ENCODE data around the gene DGCR6L.
"Not testable (repeated sequence)": the region's sequence is repeated elsewhere in the genome, so short reads cannot be mapped to it uniquely, and the experiment has no call there.

The DGCR6L gene

DNA sequence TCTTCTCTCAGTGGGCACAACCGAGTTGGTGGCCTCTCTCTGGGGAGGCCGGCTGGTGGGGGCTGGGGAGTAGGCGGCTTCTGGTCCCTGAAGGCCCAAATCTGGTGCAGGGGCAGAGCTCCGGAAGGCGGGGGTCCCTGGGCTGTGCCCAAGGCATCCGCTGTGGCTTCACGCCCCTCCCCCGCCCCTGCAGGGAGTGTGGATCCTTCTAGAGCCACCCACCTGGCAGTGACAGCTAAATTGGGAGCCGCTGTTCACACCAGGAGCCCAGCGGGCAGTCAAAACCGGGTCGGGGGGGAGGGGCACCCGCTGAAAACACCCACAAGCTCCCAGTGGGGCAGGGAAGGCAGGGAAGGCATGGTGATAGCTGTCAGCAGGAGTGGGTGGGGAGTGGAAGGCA, 47.2 kb downstream of the DGCR6L start:
- no peak overlapping the region for H3K4me3 ChIP-seq (ENCODE audit: low read depth, low read length)
- no peaks in the 10 kb centered on the region for H3K27me3 ChIP-seq (ENCODE audit: control insufficient read depth, insufficient read depth, low read length)
- no peaks in the 10 kb centered on the region for H3K36me3 ChIP-seq (ENCODE audit: control insufficient read depth, insufficient read depth, low read length)
- H3K9me3 ChIP-seq (ENCODE audit: control insufficient read depth, insufficient read depth, low read length): no peaks in the 10 kb centered on the region
- no peaks in the 10 kb centered on the region for H3K4me1 ChIP-seq (ENCODE audit: control insufficient read depth, insufficient read depth, low read length)
- H3K9ac ChIP-seq (ENCODE audit: low read depth, low read length): no peak overlapping the region

DNA sequence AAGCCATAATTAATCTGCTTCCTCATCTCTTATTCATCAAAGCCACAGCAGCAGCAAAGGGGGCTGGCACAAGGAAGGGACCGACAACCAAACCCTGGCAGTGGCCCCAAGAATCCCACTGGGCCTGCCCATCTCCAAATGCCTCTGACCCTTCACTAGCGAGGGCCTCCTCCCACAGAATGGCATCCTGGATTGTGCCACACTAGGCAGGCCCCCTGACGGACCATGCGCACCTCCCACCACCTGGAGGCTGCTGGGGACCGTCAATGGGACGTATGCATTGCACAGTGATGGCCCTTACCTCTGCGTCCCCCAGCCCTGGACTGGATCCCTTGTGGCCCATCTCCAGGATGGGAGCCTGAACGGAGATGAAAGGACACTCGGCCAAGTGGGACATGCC, 47.7 kb downstream of the DGCR6L start:
- no peaks in the 10 kb centered on the region for H3K27me3 ChIP-seq (ENCODE audit: control insufficient read depth, insufficient read depth, low read length)
- H3K9me3 ChIP-seq (ENCODE audit: control insufficient read depth, insufficient read depth, low read length): no peaks in the 10 kb centered on the region
- H3K4me3 ChIP-seq (ENCODE audit: low read depth, low read length): no peak overlapping the region
- H3K9ac ChIP-seq (ENCODE audit: low read depth, low read length): no peak overlapping the region
- no peaks in the 10 kb centered on the region for H3K36me3 ChIP-seq (ENCODE audit: control insufficient read depth, insufficient read depth, low read length)
- H3K4me1 ChIP-seq (ENCODE audit: control insufficient read depth, insufficient read depth, low read length): no peaks in the 10 kb centered on the region

DNA sequence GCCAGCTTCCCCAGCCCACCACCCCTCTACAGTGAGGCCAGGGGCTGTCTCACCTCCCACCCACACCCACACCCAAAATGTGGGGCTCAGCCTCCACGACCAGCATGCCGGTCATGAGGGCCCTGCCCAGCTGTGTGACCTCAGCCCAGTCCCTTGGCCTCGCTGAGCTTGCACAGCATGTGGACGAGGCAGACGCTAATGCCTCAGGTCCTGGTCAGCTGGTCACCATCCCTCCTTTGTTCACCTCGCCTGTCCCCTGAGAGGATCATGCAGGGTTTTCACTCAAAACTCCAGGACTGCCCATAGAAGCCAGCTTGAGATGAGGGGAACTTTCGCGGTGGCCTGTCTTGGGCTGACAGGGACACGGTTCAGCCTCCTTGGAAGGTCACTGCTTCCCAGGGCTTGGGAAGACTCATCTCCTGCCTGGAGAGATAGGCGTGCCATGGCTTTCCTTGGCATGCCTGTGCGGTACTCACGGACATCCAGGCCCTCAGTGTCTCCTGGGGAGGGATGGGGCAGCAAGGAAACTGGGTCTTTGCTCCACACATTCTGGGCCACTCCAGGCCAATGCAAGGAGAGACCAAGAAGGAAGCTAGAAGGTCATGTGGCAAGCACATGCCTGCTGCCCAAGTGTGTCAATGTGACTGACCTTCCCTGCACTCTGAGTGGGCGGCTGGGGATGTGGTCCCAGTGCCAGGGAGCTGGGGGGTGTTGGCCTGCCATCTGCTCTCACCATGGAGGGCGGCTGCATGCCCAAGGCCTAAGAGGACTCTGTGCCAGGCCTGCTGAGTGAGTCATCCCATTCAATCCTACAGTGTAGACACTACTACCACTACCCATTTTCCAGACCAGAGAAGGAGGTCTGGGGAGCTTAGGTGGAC, 48.5 kb downstream of the DGCR6L start:
- Histone ChIP-seq H3K9ac (ENCODE audit: low read depth, low read length) (no peak overlapping the region), H3K27me3 (ENCODE audit: control insufficient read depth, insufficient read depth, low read length) (no peaks in the 10 kb centered on the region), H3K4me3 (ENCODE audit: low read depth, low read length) (no peak overlapping the region), H3K9me3 (ENCODE audit: control insufficient read depth, insufficient read depth, low read length) (no peaks in the 10 kb centered on the region), H3K4me1 (ENCODE audit: control insufficient read depth, insufficient read depth, low read length) (no peaks in the 10 kb centered on the region), H3K36me3 (ENCODE audit: control insufficient read depth, insufficient read depth, low read length) (no peaks in the 10 kb centered on the region)

DNA sequence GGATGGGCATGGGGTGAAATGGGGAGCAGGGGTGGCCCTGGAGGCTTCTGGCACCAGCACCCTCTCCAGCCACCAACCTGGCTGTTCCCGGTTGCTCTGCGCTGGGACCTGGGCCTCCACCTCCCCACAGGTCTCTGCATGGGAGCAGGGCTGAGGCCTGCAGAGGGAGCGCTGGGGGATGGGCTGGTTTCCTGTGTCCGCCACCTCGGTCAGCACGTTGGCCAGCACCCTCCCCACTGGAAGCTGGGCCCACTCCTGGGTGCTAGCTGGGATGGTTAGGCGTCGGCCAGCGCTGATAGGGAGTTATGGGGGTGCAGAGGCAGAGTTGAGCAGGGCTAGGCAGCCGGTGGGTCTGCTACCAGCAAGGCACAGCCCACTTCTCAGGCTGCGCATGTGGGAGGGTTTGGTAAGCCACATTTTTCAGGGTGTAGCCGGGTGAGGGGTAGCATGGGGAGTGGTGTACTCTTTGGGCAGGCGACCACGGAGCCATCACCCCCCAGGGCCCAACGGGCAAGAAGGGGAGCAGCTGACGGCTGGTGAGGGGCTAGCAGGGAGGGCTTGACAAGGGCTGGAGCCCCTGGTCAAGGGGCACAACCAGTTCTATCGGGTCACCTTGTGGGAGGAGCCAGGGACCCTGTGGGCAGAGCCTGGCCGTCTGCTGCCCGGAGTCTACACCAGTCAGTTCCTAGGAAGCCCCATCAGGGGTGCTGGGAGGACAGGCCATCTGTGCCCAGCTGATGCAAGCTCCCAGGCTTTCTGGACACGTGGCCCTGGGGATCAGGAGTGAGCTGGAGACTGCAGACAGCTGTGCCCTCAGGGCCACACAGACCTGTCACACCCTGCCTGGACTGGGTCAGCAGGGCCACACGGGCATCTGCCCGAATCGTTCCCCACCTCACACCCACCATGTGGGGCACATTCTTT, 49.4 kb downstream of the DGCR6L start:
- not testable (repeated sequence) for H3K4me1 ChIP-seq (ENCODE audit: control insufficient read depth, insufficient read depth, low read length); H3K36me3 ChIP-seq (ENCODE audit: control insufficient read depth, insufficient read depth, low read length); H3K27me3 ChIP-seq (ENCODE audit: control insufficient read depth, insufficient read depth, low read length); H3K9ac ChIP-seq (ENCODE audit: low read depth, low read length); H3K9me3 ChIP-seq (ENCODE audit: control insufficient read depth, insufficient read depth, low read length); H3K4me3 ChIP-seq (ENCODE audit: low read depth, low read length)

DNA sequence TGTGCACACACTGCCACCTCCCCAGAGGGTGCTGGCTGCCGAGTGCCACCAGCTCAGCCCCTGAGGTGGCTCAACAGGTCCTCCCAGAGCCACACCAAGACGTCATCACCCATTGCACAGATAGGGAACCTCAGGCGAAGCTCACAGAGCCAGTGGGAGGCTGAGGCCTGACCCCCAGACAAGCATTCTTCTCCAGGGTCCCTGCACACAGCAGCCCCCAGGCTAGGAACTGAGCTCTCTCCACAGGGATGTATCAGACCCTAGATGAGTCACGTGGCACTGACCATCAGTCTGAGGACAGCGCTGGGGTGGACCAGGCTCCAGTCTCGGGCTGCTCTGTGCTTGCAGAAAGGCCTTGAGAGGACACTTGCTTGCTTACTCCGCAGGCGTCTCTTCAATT, 50.2 kb downstream of the DGCR6L start:
- H3K36me3 ChIP-seq (ENCODE audit: control insufficient read depth, insufficient read depth, low read length); H3K27me3 ChIP-seq (ENCODE audit: control insufficient read depth, insufficient read depth, low read length); H3K4me3 ChIP-seq (ENCODE audit: low read depth, low read length); H3K4me1 ChIP-seq (ENCODE audit: control insufficient read depth, insufficient read depth, low read length); H3K9me3 ChIP-seq (ENCODE audit: control insufficient read depth, insufficient read depth, low read length); H3K9ac ChIP-seq (ENCODE audit: low read depth, low read length): not testable (repeated sequence)

DNA sequence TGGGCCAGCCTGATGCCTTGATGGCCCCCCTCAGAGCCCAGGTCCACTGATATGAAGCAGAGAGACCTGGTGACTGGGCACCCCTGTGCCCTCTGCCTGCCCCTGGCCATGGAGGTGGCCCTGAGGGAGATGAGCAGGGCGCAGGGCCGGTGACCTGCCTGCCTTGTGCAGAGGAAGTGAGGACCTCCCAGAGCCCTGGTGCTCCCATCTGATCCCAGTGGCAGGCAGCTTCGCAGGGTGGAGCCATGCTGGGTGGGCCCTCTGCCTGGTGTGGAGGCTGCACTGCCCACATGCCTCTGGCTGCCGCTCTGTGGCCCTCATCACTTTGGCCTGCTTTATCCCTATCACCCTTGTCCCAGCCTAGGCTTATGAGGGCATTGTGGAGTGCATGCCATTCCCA, 50.7 kb downstream of the DGCR6L start:
- not testable (repeated sequence) for H3K36me3 ChIP-seq (ENCODE audit: control insufficient read depth, insufficient read depth, low read length); H3K4me1 ChIP-seq (ENCODE audit: control insufficient read depth, insufficient read depth, low read length); H3K4me3 ChIP-seq (ENCODE audit: low read depth, low read length); H3K9me3 ChIP-seq (ENCODE audit: control insufficient read depth, insufficient read depth, low read length); H3K27me3 ChIP-seq (ENCODE audit: control insufficient read depth, insufficient read depth, low read length); H3K9ac ChIP-seq (ENCODE audit: low read depth, low read length)

DNA sequence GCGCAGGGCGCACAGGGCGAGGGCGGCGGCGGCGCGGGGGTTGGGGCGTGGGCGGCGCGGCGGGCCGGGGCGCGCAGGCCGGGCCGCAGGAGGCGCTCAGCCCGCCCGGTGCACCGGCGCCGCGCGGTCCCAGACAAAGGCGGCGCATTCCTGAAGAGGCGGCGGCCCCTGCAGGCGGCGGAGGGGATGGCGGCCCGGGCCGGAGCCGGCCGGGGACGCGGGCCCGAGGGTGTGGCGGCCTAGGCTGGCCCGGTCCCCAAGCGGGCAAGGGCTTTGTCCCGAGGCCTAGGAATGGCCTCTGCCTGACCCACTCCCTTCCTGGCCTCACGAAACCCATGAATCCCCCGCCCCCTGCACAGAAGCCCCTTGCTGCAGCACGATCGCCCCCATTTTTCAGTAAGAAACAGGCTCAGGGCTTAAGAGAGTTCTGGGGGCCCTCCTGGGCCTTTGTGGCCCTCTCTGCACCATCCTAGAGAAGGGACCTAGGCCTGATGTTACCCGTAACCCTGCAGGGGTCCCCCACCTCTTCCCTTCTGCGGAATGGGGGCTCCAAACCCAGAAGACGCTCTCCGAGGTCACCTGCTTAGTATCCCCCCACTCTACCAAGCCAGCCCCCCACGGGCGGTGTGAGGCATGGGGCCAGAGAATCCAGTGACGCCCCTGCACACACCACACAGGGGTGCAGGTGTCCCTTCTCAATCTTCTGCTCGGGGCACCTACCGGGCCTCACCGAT, 51.4 kb downstream of the DGCR6L start, which contains the start of gene RTN4R:
Gene RTN4R, minus strand, starts transcription at position 40 of the 734 bp plus-strand sequence. CDS start 226 bp downstream, outside the sequence.
- Histone ChIP-seq H3K27me3 (ENCODE audit: control insufficient read depth, insufficient read depth, low read length) (no peaks in the 10 kb centered on the region), H3K9ac (ENCODE audit: low read depth, low read length) (peak within 1 kb of the TSS; percentile 61), H3K36me3 (ENCODE audit: control insufficient read depth, insufficient read depth, low read length) (no peaks in the 10 kb centered on the region), H3K4me1 (ENCODE audit: control insufficient read depth, insufficient read depth, low read length) (no peaks in the 10 kb centered on the region), H3K4me3 (ENCODE audit: low read depth, low read length) (peak within 1 kb of the TSS; percentile 48), H3K9me3 (ENCODE audit: control insufficient read depth, insufficient read depth, low read length) (no peaks in the 10 kb centered on the region)

DNA sequence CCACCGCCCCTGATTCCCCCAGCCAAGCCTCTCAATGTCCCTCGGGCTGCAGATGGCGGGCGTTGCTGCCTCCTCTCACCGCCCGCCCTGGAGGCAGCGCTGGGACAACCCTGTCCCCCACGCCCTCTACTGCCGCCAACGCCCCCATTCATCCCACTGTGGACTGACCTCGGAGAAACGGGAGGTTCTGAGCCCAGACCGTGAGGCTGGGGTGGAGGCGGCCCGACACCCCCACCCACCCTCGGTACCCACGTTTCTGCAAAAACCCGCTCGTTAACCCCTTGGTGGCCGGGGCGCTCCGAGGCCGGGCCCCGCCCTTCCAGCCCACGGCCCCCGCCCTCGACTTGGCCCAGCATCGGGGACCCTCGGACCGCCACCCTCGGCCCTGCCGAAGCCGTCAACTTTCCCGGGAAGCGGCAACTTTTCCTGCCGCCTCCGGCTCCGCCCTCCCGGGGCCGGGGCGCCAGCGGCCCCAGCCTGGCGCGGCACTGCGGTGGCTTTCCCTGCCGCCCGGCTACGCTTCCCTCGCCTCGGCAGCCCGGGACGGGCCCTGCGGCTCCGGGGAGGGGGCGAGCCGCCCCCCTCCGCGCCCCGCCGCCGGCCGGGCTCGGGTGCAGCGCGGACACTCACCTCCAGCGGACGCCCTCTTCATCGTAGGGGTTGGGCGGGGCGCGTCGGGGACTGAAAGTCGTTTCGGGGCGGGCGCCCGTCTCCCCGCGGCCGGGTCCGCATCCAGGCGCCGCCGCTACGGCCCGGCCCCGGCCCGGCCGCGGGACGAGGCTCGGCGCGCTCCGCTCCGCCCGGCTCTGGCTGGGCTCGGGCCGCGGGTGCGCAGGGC, 52.2 kb downstream of the DGCR6L start:
- H3K27me3 ChIP-seq (ENCODE audit: control insufficient read depth, insufficient read depth, low read length): no peaks in the 10 kb centered on the region
- H3K9me3 ChIP-seq (ENCODE audit: control insufficient read depth, insufficient read depth, low read length): no peaks in the 10 kb centered on the region
- no peaks in the 10 kb centered on the region for H3K36me3 ChIP-seq (ENCODE audit: control insufficient read depth, insufficient read depth, low read length)
- H3K4me1 ChIP-seq (ENCODE audit: control insufficient read depth, insufficient read depth, low read length): no peaks in the 10 kb centered on the region
- H3K4me3 ChIP-seq (ENCODE audit: low read depth, low read length): peak overlapping the region; percentile 48
- no peak overlapping the region for H3K9ac ChIP-seq (ENCODE audit: low read depth, low read length)

DNA sequence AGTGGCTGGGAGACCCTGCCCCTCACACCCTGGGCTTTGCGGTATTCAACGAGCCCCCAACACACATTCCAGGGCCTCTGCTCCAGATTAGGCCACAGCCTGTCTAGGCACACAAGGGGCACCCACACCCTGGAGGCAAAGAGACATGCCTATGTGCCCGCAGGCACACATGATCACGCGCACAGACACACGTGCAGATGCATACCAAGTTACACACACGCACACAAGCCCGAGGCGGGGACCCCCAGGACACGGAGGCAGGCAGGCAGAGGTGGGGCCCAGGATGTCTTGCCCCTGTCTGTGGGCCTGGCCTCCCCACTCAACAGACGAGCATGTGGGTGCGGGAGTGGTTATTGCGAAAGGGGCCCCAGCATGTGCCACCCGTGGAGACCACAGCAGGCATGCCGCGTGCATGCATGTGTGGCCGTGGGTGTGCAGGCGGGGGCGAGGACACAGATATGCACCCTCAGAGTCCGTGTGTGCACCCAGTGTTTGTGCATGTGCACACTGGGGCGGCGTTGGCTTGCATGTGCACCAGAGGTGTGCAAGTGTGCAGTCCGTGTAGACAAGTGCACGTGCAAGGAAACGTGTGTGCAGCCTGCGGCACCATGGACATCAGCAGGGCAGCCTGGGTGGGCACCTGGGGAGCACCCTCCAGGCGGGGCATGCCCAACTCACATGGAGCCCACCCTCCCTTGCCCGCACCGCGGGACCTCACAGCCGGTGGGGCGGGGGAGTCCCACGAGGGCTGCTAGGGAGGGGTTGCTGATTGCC, 53.0 kb downstream of the DGCR6L start:
- not testable (repeated sequence) for H3K9me3 ChIP-seq (ENCODE audit: control insufficient read depth, insufficient read depth, low read length); H3K27me3 ChIP-seq (ENCODE audit: control insufficient read depth, insufficient read depth, low read length); H3K4me1 ChIP-seq (ENCODE audit: control insufficient read depth, insufficient read depth, low read length); H3K9ac ChIP-seq (ENCODE audit: low read depth, low read length); H3K36me3 ChIP-seq (ENCODE audit: control insufficient read depth, insufficient read depth, low read length)
- H3K4me3 ChIP-seq (ENCODE audit: low read depth, low read length): peak overlapping the region; percentile 48

DNA sequence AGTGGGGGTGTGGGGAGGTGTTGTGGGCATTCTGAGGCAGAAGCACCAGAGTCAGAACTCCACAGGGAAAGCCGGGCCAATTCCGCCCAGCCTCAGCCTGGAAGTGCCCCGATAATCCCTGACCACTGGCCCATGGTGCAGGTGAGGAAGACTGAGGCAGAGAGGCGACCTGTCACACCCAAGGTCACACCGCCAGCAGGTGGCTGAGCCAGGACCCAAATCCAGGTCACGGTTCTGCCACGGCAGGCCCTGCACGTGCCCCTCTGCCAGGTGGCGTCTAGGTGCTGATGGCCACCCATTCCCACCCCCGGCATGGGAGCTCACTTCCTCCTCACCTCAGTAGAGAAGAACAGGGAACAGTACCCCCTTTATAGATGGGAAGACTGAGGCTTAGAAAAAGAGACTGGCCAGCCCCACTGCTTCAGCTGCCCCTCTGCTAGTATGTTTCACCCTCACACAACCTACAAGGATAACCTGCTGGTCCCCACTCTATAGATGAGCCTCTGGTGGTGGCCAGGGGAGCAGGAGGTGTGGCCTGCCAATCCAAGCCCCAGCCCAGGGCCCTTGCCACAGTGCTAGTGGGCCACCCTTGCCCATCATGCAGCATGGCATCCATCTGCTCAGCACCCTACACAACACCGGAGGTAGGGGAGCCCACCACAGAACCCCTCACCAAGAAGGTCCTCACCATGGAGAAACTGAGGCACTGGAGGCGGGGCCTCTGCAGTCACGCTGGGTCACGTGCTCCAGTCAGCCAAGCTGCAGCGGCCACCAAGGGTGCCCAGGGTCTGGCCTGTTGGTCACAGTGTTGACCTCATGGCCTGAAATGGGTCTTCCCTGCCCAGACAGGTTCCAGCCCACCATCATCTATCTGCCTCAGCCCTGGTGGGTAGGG, 53.8 kb downstream of the DGCR6L start:
- not testable (repeated sequence) for H3K27me3 ChIP-seq (ENCODE audit: control insufficient read depth, insufficient read depth, low read length); H3K4me3 ChIP-seq (ENCODE audit: low read depth, low read length); H3K36me3 ChIP-seq (ENCODE audit: control insufficient read depth, insufficient read depth, low read length); H3K9me3 ChIP-seq (ENCODE audit: control insufficient read depth, insufficient read depth, low read length); H3K4me1 ChIP-seq (ENCODE audit: control insufficient read depth, insufficient read depth, low read length); H3K9ac ChIP-seq (ENCODE audit: low read depth, low read length)

Data from iPS-15b (cell line).